ENCODE results near the gene ZNF664.

DNA sequence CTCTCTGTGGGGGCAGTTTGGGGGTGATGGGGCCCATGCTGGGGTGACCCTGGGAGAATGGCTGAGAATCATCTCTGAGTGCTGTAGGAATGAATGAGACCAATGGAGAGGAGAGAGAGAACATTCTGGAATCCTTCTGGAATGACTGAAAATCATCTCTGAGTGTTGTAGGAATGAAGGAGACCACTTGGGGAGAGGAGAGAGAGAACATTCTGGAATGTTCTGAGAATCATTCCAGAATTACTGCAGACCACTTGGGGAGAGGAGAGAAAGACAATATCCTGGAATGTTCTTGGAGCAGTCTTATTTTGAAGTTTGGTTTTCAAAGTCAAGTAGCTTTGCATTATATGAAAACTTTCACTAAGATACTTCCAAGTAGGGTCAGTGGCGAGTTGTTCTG, 64.3 kb downstream of the ZNF664 start:
- TF ChIP-seq, protein P1, sequence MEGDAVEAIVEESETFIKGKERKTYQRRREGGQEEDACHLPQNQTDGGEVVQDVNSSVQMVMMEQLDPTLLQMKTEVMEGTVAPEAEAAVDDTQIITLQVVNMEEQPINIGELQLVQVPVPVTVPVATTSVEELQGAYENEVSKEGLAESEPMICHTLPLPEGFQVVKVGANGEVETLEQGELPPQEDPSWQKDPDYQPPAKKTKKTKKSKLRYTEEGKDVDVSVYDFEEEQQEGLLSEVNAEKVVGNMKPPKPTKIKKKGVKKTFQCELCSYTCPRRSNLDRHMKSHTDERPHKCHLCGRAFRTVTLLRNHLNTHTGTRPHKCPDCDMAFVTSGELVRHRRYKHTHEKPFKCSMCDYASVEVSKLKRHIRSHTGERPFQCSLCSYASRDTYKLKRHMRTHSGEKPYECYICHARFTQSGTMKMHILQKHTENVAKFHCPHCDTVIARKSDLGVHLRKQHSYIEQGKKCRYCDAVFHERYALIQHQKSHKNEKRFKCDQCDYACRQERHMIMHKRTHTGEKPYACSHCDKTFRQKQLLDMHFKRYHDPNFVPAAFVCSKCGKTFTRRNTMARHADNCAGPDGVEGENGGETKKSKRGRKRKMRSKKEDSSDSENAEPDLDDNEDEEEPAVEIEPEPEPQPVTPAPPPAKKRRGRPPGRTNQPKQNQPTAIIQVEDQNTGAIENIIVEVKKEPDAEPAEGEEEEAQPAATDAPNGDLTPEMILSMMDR (IDR thresholded peaks at IDR 0.05; ENCODE audit: borderline replicate concordance, extremely low read depth, low read length, poor library complexity, severe bottlenecking): no peak
- no peak for TF ChIP-seq EZH2 (IDR thresholded peaks at IDR 0.05; ENCODE audit: borderline replicate concordance, low read depth, low read length, severe bottlenecking)

Measured in DND-41 (cell line).